IMR-90 (cell line): ENCODE results near the gene MYL12B. TPM values are rescaled to one million over a fixed set of nuclear protein-coding genes. Genes with fewer than 3 reads are reported as not detected.

ENCODE experiments used
- ATAC-seq: fragments of 200-7000 bp; cut with Tn5 transposase; 2 replicates; pipeline ENCODE4 v1.9.1; 2020; ENCODE audit warnings: low read depth, mild to moderate bottlenecking, moderate library complexity
- BruUV-seq: library from RNA; stranded (reverse); fragments of 400-500 nt; replicated peaks from 2 replicates; lab custom pipeline; 2021; lab: Mats Ljungman, UMichigan
- CTCF ChIA-PET: fragments of 300-600 bp; formaldehyde crosslinking; extraction: SDS; loops from one replicate; lab custom pipeline; 2021; ENCODE audit warnings: antibody characterized with exemption; lab: Yijun Ruan, JAX
- POLR2A ChIA-PET: fragments of 300-600 bp; sonication (Branson Sonifier 250); formaldehyde crosslinking; loops from one replicate; lab custom pipeline; 2022; ENCODE audit warnings: antibody characterized with exemption; ENCODE audit not compliant: unreplicated experiment; lab: Charles Lee
- DNase-seq: peaks from one replicate; pipeline ENCODE4 v3.0.0; 2013
- H2AFZ ChIP-seq: replicated peaks from 2 replicates; pipeline ENCODE3; 2013; ENCODE audit warnings: low read length, mild to moderate bottlenecking; ENCODE audit not compliant: poor library complexity
- H2AK5ac ChIP-seq: 2 replicates; pipeline ENCODE4 v1.6.1; 2013; ENCODE audit warnings: low read depth, low read length, inconsistent platforms
- H2AK9ac ChIP-seq: replicated peaks from 2 replicates; pipeline ENCODE3; 2013; ENCODE audit warnings: mild to moderate bottlenecking, low read depth, low read length, moderate library complexity; ENCODE audit not compliant: poor library complexity
- H2BK120ac ChIP-seq: 2 replicates; pipeline ENCODE4 v1.6.1; 2013; ENCODE audit warnings: low read depth, low read length, inconsistent platforms
- H2BK15ac ChIP-seq: 3 replicates; pipeline ENCODE4 v1.6.1; 2013; ENCODE audit warnings: low read depth, low read length, inconsistent platforms
- H2BK20ac ChIP-seq: 2 replicates; pipeline ENCODE4 v1.6.1; 2013; ENCODE audit warnings: low read depth, mild to moderate bottlenecking, inconsistent platforms, low read length, moderate library complexity
- H2BK5ac ChIP-seq: 2 replicates; pipeline ENCODE4 v1.6.1; 2013; ENCODE audit warnings: mild to moderate bottlenecking, low read depth, low read length, inconsistent platforms; ENCODE audit not compliant: poor library complexity, severe bottlenecking
- H3K14ac ChIP-seq: replicated peaks from 2 replicates; pipeline ENCODE4 v1.6.1; 2013; ENCODE audit warnings: low read depth, low read length, inconsistent platforms
- H3K18ac ChIP-seq: 2 replicates; pipeline ENCODE4 v1.6.1; 2013; ENCODE audit warnings: low read depth, low read length, control low read depth
- H3K23ac ChIP-seq: 2 replicates; pipeline ENCODE4 v1.6.1; 2013; ENCODE audit warnings: low read depth, low read length, inconsistent platforms
- H3K27ac ChIP-seq: 2 replicates; pipeline ENCODE4 v1.5.1; 2013; ENCODE audit warnings: mild to moderate bottlenecking, control low read depth, low read length; ENCODE audit not compliant: insufficient read depth
- H3K27me3 ChIP-seq: 2 replicates; pipeline ENCODE4 v1.6.1; 2013; ENCODE audit warnings: low read length; ENCODE audit not compliant: control insufficient read depth, insufficient read depth
- H3K36me3 ChIP-seq: 2 replicates; pipeline ENCODE4 v1.6.1; 2013; ENCODE audit warnings: low read length, mixed read lengths; ENCODE audit not compliant: control insufficient read depth, insufficient read depth
- H3K4ac ChIP-seq: 2 replicates; pipeline ENCODE4 v1.6.1; 2013; ENCODE audit warnings: low read depth, low read length, inconsistent platforms
- H3K4me1 ChIP-seq: 2 replicates; pipeline ENCODE4 v1.6.1; 2013; ENCODE audit warnings: low read length, mixed read lengths; ENCODE audit not compliant: control insufficient read depth, insufficient read depth
- H3K4me2 ChIP-seq: 2 replicates; pipeline ENCODE4 v1.6.1; 2013; ENCODE audit warnings: low read depth, mild to moderate bottlenecking, control low read depth, low read length, moderate library complexity
- H3K4me3 ChIP-seq: 2 replicates; pipeline ENCODE4 v1.5.1; 2013; ENCODE audit warnings: low read depth, mild to moderate bottlenecking, control low read depth, low read length, moderate library complexity; ENCODE audit not compliant: insufficient read depth
- H3K56ac ChIP-seq: 2 replicates; pipeline ENCODE4 v1.6.1; 2013; ENCODE audit warnings: low read length, inconsistent platforms; ENCODE audit not compliant: insufficient read depth; ENCODE audit errors: extremely low read depth
- H3K79me1 ChIP-seq, 2 experiments: 2 replicates each; pipeline ENCODE4 v1.6.1; 2013; ENCODE audit warnings: low read length in 2 of 2, inconsistent platforms in 1 of 2, low read depth in 1 of 2
- H3K9ac ChIP-seq: 2 replicates; pipeline ENCODE4 v1.6.1; 2013; ENCODE audit warnings: low read depth, low read length, control low read depth
- H3K9me1 ChIP-seq: 2 replicates; pipeline ENCODE4 v1.6.1; 2013; ENCODE audit warnings: low read length, inconsistent platforms; ENCODE audit not compliant: insufficient read depth
- H3K9me3 ChIP-seq: 2 replicates; pipeline ENCODE4 v1.6.1; 2013; ENCODE audit warnings: low read length; ENCODE audit not compliant: control insufficient read depth, insufficient read depth
- H4K20me1 ChIP-seq: 2 replicates; pipeline ENCODE4 v1.6.1; 2013; ENCODE audit warnings: low read length, inconsistent platforms; ENCODE audit not compliant: insufficient read depth
- H4K5ac ChIP-seq: 2 replicates; pipeline ENCODE4 v1.6.1; 2013; ENCODE audit warnings: mild to moderate bottlenecking, low read depth, low read length, control low read depth
- H4K8ac ChIP-seq, 2 experiments: 2 replicates each; pipeline ENCODE4 v1.6.1; 2013; ENCODE audit warnings: low read depth in 2 of 2, low read length in 2 of 2, control low read depth in 1 of 2, inconsistent platforms in 1 of 2
- H4K91ac ChIP-seq: 2 replicates; pipeline ENCODE4 v1.6.1; 2013; ENCODE audit warnings: low read depth, low read length, inconsistent platforms; ENCODE audit not compliant: insufficient read depth
- CEBPB ChIP-seq: IDR thresholded peaks from 2 replicates; pipeline ENCODE4 v1.6.1; 2012; ENCODE audit warnings: low read depth, low read length, improper control_type of control experiment
- MAZ ChIP-seq: IDR thresholded peaks from 2 replicates; pipeline ENCODE4 v1.6.1; 2012; ENCODE audit warnings: low read depth, mild to moderate bottlenecking, low read length, improper control_type of control experiment, moderate library complexity, borderline replicate concordance
- MXI1 ChIP-seq: IDR thresholded peaks from 2 replicates; pipeline ENCODE4 v1.6.1; 2012; ENCODE audit warnings: low read depth, mild to moderate bottlenecking, low read length, moderate library complexity, borderline replicate concordance
- NFE2L2 ChIP-seq: fragments of 150-350 bp; IDR thresholded peaks from 2 replicates; pipeline ENCODE4 v1.6.1; 2016; ENCODE audit warnings: low read depth, mild to moderate bottlenecking, low read length
- POLR2A ChIP-seq: IDR thresholded peaks from 2 replicates; pipeline ENCODE4 v1.6.1; 2012; ENCODE audit warnings: mild to moderate bottlenecking, low read depth, low read length
- RAD21 ChIP-seq: IDR thresholded peaks from 2 replicates; pipeline ENCODE4 v1.6.1; 2012; ENCODE audit warnings: low read length, improper control_type of control experiment
- RFX5 ChIP-seq: IDR thresholded peaks from 2 replicates; pipeline ENCODE4 v1.8.0; 2012; ENCODE audit warnings: low read depth, mild to moderate bottlenecking, low read length, moderate library complexity
- SMC3 ChIP-seq: fragments of 150-350 bp; IDR thresholded peaks from 2 replicates; pipeline ENCODE4 v1.6.1; 2016; ENCODE audit warnings: low read depth, mild to moderate bottlenecking, antibody characterized with exemption, low read length, moderate library complexity
- USF2 ChIP-seq: fragments of 150-350 bp; IDR thresholded peaks from 2 replicates; pipeline ENCODE4 v1.6.1; 2017; ENCODE audit warnings: mild to moderate bottlenecking, antibody characterized with exemption, low read length, low read depth
- WGBS, 2 experiments: methylation state at CpG; one replicate each; pipeline versions ENCODE4 v1.1.5 to v1.1.7; 2013; ENCODE audit warnings: missing lambda C conversion rate in 2 of 2; ENCODE audit not compliant: insufficient read length in 1 of 2; ENCODE audit errors: extremely low coverage in 2 of 2; 5-methylcytosine and 5-hydroxymethylcytosine counted together
- dilution Hi-C: fragments of 300-500 bp; cut with HindIII; formaldehyde crosslinking; loops from one replicate; pipeline ENCODE4 v1.14.3; 2018; ENCODE audit warnings: low sequenced_read_pairs; ENCODE audit not compliant: unreplicated experiment
- in situ Hi-C: fragments of 300-500 bp; cut with MboI; formaldehyde crosslinking; loops from 3 replicates; pipeline ENCODE4 v1.14.3; 2019; ENCODE audit warnings: low sequenced_read_pairs, inconsistent platforms, mixed read lengths
- intact Hi-C: fragments of 100-400 bp; cut with micrococcal nuclease; formaldehyde crosslinking; loops from 2 replicates; pipeline ENCODE4 v1.10.0; 2022
- polyA plus RNA-seq, 3 experiments: library from polyadenylated mRNA; depleted of rRNA; stranded (reverse); fragments of >200 nt; gene quantifications; 2 replicates each; pipeline ENCODE4 v1.2.3, GENCODE V29; 2012; ENCODE audit warnings: low replicate concordance in 1 of 3
- total RNA-seq: library from RNA; depleted of rRNA; stranded (reverse); fragments of >200 nt; gene quantifications from 2 replicates; pipeline ENCODE4 v1.2.3, GENCODE V29; 2012
- TF ChIP-seq, protein P1 (sequence below): conservative IDR thresholded peaks from 2 replicates; pipeline ENCODE4 v1.5.1; 2012; ENCODE audit warnings: mild to moderate bottlenecking, low read depth, low read length, improper control_type of control experiment

MYL12B gene
- total and polyA plus RNA-seq, 2 of the 4 experiments (the other 2 are of a cell fraction), result 692 to 816 TPM

- no peak overlapping the region for H2BK20ac ChIP-seq
Observed at GRCh38 chr18:3233433-3234168, 28.3 kb upstream of the MYL12B start.

More at GRCh38 chr18:3233433-3234168, 28.3 kb upstream of the MYL12B start:
- in situ Hi-C loops, result no loop called here
- H3K79me1 ChIP-seq, result no peaks in the 10 kb centered on the region
- H4K91ac ChIP-seq, result no peak overlapping the region
- no CpG with 5 or more reads among the region's 4 CpGs for whole genome bisulfite sequencing, 2 experiments
- no peak overlapping the region for H2AFZ ChIP-seq
- no TSS peak for BruUV-seq
- no peaks in the 10 kb centered on the region for H3K4me1 ChIP-seq
- ATAC-seq, result no peak
- intact Hi-C loops, result no loop called here
- no peak overlapping the region for H3K27ac ChIP-seq
- no peak overlapping the region for H3K14ac ChIP-seq
- no peaks in the 10 kb centered on the region for H3K9me3 ChIP-seq
- no peak overlapping the region for H4K5ac ChIP-seq
- H4K8ac ChIP-seq, result no peak overlapping the region
- H2BK15ac ChIP-seq, result no peak overlapping the region
- no peak overlapping the region for H3K4me3 ChIP-seq
- no peak overlapping the region for H2BK120ac ChIP-seq
- no peak overlapping the region for H3K4me2 ChIP-seq
- H2AK5ac ChIP-seq, result no peak overlapping the region
- no peak overlapping the region for H2AK9ac ChIP-seq
- H3K4ac ChIP-seq, result no peak overlapping the region
- no peaks in the 10 kb centered on the region for H4K20me1 ChIP-seq
- H2BK5ac ChIP-seq, result no peak overlapping the region
- dilution Hi-C loops, result no loop called here
- TF ChIP-seq POLR2A (no peak), RFX5 (no peak), RAD21 (no peak), SMC3 (no peak), CEBPB (no peak), USF2 (no peak), MXI1 (no peak), MAZ (no peak), NFE2L2 (no peak)
- TF ChIP-seq, protein P1, sequence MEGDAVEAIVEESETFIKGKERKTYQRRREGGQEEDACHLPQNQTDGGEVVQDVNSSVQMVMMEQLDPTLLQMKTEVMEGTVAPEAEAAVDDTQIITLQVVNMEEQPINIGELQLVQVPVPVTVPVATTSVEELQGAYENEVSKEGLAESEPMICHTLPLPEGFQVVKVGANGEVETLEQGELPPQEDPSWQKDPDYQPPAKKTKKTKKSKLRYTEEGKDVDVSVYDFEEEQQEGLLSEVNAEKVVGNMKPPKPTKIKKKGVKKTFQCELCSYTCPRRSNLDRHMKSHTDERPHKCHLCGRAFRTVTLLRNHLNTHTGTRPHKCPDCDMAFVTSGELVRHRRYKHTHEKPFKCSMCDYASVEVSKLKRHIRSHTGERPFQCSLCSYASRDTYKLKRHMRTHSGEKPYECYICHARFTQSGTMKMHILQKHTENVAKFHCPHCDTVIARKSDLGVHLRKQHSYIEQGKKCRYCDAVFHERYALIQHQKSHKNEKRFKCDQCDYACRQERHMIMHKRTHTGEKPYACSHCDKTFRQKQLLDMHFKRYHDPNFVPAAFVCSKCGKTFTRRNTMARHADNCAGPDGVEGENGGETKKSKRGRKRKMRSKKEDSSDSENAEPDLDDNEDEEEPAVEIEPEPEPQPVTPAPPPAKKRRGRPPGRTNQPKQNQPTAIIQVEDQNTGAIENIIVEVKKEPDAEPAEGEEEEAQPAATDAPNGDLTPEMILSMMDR, result no peak
- no peaks in the 10 kb centered on the region for H3K9me1 ChIP-seq
- ChIA-PET POLR2A (no interaction called here), CTCF (no interaction called here)
- H3K36me3 ChIP-seq, result no peaks in the 10 kb centered on the region
- H3K56ac ChIP-seq, result no peak overlapping the region
- no peak overlapping the region for H3K9ac ChIP-seq
- H3K18ac ChIP-seq, result no peak overlapping the region
- no peaks in the 10 kb centered on the region; the same call in none of the 2 replicates for H3K27me3 ChIP-seq
- no peak overlapping the region for H3K23ac ChIP-seq
- no peak for DNase-seq
